Stromal cell of bone marrow (primary cell): ENCODE data around the gene UCKL1.
"Not testable (repeated sequence)": the region's sequence is repeated elsewhere in the genome, so short reads cannot be mapped to it uniquely, and the experiment has no call there.

Experiments used
- DNase-seq: peaks from one replicate; pipeline ENCODE4 v3.0.0-alpha.2; 2012; ENCODE audit warnings: low read depth

UCKL1 gene

GRCh38 chr20:63972312-63973159 lies 16.3 kb upstream of the UCKL1 start:
- no peak for DNase-seq

DNA sequence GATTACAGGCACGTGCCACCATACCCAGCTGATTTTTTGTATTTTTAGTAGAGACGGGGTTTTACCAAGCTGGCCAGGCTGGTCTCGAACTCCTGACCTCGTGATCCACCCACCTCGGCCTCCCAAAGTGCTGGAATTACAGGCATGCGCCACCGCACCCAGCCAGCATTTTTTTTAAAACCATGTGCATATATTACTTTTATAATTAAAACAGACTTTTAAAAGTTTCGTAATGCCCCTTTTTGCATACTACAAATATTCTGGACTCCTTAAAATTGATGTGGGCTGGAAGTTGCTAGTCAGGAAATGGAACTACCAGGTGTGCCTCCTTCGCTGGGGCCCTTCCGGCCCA lies 15.7 kb upstream of the UCKL1 start:
- not testable (repeated sequence) for DNase-seq

GRCh38 chr20:63970714-63971431 lies 14.7 kb upstream of the UCKL1 start:
- DNase-seq = no peak

- no peak for DNase-seq
Measured at GRCh38 chr20:63969838-63970713, 13.9 kb upstream of the UCKL1 start, which contains the start of gene ZNF512B. Gene ZNF512B, minus strand, starts transcription at chr20:63969930. Its CDS starts 1,980 bp downstream, at chr20:63967950.

DNA sequence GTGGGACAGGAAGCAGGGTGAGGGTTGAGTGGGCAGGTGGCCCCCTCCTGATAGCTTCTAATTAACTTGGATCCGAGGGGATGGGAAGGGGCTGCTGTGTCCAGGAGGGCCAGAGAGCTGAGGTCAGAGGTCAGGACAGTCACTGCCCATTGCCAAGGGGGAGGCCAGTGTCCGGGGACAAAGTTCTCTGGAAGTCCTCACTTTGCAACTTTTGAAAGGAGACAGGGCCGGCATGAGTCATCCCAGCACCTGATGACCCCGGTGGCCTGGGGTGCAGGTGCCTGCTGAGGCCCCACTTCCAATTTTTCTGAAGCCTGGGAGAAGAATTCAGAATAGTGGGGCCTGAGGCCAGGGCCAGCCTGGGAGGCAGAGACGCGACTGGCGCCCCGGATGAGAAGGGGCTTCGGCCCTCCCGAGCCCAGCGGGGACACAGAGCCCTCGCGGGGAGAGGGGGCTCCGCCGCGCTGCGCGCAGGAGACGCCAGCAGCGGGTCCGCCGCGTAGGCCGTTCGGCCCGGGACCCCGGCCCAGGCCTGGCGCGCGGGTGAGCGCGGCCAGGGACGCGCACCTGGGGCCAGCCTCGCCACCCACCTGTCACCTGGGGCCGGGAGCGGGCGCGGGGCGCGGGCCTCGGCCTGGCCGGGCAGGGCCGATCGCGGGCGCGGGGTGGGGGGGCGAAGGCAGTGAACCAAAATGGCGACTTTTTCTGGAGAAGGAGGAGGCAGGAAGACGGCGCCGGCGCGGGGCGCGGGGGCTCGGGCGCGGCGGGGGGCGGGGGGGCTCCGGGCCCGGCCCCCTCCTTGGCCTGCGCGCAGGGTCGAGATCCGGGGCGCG lies 12.9 kb upstream of the UCKL1 start:
- DNase-seq = no peak

DNA sequence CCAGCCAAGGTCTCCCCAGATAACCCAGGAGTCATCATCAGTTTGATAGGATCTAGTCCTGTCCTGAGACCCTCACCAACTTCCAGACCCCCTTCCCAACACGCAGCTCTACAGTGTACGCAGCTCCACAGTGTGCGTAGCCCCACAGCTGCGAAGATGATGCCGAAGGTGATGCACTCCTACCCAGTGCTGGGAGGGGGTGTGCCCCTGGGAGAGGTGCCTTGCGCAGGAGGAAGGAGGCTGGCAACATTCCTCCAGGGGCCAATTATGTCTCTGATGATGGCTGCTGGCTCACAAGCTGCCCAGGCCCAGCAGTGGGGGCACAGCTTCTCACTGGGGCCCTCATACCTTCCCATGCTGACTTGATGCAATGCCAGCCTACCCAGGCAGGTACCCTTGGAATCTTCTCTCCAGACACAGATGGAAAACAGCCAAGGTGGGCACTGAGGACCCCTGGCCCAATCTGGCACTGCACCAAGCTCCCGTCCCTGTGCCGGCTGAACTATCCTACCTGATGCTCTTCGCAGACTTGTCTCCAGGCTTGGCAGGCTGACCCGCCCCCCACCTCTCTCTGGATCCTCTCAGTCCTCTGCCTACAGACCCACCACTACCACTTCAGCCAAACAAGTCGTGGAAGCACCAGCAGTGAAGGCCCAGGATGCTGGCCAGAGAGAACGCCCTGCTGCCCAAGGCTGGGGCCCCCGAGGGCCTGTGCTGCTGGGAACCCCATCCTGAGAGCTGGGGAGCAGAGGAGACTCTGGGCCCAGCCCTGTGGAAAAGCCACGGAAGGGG lies 12.1 kb upstream of the UCKL1 start:
- no peak for DNase-seq

DNA sequence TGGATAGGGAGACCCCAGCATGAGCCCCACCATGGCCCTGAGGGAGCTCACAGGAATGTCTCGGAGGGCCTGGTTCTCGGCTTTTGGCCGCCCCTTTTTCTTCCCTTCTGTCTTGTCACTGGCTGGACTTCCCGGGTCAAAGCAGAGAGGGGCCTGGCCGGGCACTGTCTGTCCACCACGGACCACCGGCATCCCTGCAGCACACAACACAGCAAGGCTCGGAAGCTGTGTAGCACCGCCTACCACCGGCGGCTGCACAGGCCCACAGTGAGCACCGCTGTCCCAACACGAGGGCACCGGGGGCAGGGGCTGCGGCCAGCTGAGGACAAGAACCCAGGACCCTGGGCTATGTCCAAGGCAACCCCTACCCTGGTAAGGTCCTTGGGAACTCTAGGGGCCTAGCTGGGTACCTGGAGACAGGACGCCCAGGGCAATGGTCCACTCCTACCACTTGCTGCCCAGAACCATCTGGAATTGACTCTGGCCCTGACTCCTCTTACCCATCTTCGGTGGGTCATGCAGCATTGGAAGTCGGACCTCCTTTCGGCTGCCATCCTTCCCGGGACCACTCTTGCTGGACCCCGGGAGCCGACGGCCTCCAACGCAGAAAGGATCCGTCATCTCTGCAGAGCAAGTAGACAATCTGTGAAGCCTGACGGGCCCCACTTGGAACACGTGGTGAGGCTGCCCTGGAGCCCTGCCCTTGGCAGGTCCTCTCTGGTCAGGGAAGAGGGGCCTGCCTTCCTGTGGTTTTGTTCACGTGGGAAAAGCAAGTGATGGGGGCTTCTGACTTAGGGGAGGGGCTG lies 11.3 kb upstream of the UCKL1 start:
- DNase-seq = no peak

GRCh38 chr20:63966944-63967322 lies 10.7 kb upstream of the UCKL1 start:
- no peak for DNase-seq

GRCh38 chr20:63966172-63966943 lies 10.1 kb upstream of the UCKL1 start:
- DNase-seq = no peak

DNA sequence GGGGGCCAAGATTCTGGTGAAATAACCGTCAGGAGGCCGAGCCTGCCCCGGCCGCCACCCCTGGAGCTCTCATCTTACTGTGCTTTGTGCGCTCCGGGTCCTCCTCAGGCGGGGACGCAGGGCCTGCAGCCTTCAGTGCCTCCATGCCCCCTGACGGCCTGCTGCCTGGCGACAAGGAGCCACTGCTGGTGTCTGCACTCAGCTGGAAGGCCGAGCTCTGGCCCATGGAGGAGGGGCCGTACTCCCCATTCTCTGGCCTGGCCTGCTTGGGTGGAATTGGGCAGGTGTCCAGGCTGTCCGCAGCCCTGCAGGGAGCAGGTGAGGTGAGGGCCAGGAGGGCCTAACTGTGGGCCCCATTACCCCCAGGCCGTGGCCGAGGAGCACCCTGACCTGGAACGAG lies 8.2 kb upstream of the UCKL1 start:
- no peak for DNase-seq

DNA sequence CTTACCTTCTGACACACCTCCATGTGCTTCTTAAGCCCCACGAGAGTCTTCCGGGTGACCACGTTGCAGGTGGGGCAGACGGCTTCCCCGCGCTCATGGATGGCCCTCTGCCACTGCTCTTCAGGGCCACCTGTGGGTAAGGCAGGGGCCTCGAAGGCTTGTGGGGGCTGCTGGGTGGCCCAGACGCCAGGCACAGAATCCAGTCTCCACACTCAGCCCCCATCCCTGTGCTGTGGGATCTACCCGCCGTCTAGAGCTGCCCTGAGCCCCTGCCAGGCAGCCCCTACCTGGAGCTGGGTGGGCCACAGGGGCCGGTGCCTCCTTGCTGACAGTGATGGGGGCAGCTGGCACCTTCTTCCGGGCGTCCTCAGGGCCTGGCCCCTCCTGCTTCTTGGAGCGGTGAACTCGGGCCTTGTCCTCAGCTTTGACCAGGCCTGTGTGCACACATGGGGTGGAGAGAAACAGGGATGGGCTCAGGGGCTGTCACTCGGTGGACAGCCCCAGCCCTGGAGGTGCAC lies 7.6 kb upstream of the UCKL1 start:
- no peak for DNase-seq

GRCh38 chr20:63963348-63963741 lies 7.1 kb upstream of the UCKL1 start:
- DNase-seq = no peak

DNA sequence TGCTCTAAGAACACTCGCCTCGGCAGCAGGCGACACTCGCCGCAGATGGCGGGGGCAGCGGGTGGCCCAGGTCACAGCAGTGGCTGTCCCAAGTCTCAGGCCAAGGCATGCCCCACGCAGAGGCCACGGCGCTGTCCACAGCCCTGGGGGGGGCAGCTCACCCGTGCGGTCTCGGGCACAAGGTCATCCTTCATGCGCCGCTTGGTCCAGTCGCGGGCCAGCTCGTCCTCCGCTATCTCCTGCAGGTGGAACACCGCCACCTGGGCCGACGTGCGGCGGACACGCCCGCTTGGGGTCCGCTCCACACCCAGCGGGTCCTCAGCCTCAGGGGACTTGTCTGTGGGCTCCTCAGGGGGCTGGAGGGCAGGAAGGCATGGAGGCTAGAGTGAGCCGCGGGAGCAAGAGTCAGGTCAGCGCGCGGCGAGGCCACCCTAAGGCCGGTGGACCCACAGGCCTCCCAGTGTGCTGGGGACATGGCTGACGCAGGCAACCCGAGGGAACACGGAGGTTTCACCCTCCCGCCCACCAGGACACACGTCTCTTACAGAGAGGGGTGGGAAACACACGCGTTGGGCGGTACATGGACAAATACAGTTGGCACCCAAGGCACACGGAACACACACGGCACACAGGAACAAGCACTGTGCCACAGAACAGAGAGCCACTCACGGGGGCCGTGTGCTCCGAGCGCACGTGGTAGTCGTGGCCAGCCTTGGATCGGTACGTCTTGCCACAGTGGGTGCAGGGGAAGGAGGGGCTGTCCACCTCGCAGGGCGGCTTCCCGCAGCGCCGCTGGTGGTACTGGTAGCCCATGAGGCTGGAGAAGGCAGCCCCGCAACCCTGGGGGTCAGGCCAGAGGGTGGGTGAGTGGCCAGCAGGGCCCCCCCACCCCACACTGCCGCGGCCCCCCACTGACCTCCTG lies 6.5 kb upstream of the UCKL1 start:
- no peak for DNase-seq

- no peak for DNase-seq
Measured at GRCh38 chr20:63961664-63962425, 5.6 kb upstream of the UCKL1 start.

- not testable (repeated sequence) for DNase-seq
Measured at GRCh38 chr20:63960654-63961621, 4.7 kb upstream of the UCKL1 start.

GRCh38 chr20:63959699-63960075 lies 3.5 kb upstream of the UCKL1 start:
- no peak for DNase-seq
